HG03565 (cell line): ENCODE measurements around the gene MSLN.
A peak's percentile ranks its signal among the peaks of the same experiment; 100 is the strongest.
"Not testable (repeated sequence)": the region's sequence is repeated elsewhere in the genome, so short reads cannot be mapped to it uniquely, and the experiment has no call there.

ENCODE experiments used
- ATAC-seq: cut with Tn5 transposase; IDR thresholded peaks from one replicate; pipeline ENCODE4 v1.9.1; 2021; ENCODE audit warnings: mild to moderate bottlenecking, moderate library complexity; ENCODE audit not compliant: unreplicated experiment

Gene MSLN

DNA sequence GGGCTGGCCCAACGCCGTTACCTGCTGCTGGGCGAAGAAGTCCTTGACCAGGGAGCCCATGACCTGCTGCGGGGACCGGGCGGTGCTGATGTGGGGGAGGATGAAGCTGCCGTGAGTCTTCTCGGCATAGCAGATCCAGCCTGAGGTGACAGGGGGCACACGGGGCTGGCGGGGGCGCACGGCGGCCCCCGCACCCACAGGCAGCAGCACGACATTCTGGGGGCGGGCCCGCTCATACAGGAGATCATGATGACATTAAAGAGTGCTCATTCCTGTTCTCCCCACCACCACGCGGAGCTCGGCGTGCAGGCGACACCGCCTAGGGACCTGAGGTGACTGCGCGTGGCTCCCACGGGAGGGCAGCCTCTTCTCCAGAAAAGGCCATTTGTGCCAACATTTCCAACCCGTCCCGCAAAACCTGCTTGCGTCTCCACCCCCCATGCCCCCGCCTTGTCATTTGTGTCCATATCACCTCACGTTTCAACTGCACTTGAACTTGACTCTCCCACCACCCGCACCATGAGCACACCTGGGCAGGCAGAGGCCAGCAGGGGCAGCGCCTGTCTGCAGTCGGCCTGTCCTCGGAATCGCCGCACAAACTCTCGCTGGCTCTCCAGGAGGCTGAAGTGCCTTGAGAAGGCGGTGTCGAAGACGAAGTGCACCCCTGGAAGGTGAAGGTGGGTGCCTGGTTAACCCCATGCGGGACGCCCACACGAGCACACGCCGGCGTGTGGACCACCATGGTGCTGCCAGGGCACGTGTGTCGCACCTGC, 26.1 kb upstream of the MSLN start:
- no peak for ATAC-seq

DNA sequence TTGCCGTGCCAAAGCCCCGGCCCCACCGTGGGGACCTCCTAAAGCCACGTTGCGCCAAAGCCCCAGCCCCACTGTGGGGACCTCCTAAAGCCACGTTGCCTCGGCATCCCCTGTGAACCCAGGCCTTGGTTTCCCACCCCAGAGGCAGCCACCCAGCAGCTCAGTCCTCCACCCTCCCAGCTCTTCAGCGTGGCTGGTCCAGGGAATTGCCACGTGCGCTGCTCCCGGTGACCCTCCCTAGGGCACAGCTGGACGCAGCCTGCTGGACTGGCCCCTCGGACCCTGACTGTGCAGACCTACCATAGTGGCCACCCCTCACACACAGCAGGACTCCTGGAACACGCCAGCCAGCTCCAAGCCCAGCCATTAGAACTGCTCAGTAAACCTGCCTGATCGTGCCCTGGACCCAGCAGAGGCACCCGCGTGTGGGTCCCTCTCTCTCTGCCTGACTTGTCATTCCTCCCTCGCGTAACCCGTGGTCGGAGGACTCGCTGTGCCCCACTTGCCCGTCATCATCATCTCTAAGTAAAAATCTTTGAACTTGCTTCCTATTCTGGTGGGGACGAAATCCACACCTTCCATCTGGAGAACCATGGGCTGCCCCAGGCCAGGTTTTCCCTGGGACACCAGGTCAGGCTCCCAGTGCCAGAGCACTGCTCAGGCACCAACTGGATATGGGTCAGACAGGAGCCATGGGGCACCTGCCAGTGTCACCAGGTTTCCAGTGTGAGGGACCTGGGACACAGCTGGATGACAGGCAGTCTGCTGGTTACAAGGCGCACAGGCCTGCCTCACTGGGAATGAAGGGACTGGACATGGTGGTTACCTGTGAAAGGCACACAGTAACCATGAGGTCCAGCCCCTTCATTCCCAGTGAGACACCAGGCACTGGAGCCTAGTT, 25.3 kb upstream of the MSLN start:
- ATAC-seq, result no peak

DNA sequence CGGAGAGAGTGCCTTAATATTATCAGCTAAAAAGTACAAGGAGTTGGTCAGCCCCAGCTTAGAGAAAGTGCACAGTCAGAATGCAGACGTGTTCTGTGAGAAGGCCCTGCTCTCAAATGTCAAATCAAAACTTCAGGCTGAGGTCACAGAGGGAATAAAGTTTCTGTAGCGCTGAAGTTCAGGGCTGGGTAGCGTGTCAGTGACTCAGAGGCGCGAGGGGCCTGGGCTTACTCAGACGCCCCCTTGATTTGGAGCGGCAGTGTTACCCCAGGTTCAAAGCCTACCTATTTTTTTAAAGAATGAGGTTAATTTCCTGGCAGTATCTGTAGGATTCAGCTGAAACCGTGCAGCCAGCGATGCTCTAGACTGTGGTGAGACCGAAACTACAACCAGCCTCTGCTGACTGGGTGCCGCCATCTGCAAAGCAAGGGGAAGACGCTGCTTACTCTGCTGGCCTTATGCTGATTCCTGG, 24.5 kb upstream of the MSLN start:
- no peak for ATAC-seq

DNA sequence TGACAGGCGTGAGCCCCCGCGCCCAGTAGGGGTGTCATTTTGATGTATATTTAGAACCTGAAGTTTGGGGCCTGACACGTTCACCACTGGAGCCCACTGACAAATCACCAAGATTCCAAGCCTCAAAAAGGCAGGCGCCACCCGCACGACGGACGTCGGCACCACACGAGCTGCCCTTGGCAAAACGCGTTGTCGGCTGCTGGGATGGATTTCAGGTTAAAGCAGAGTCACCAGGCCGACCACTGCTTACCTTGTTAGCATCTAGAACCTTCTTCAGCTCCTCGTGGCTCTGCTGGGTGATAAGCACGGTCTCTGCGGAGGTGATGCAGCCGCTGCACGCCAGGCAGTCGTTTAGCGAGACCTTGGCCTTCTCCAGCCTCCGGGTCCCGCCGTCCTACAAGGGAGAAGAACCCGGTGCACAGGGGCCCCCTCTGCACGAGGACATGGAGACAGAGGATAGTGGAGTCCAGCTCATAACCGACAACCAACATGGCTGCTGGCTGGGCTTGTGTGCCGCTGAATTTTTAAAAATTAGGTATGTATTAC, 23.5 kb upstream of the MSLN start:
- no peak for ATAC-seq

DNA sequence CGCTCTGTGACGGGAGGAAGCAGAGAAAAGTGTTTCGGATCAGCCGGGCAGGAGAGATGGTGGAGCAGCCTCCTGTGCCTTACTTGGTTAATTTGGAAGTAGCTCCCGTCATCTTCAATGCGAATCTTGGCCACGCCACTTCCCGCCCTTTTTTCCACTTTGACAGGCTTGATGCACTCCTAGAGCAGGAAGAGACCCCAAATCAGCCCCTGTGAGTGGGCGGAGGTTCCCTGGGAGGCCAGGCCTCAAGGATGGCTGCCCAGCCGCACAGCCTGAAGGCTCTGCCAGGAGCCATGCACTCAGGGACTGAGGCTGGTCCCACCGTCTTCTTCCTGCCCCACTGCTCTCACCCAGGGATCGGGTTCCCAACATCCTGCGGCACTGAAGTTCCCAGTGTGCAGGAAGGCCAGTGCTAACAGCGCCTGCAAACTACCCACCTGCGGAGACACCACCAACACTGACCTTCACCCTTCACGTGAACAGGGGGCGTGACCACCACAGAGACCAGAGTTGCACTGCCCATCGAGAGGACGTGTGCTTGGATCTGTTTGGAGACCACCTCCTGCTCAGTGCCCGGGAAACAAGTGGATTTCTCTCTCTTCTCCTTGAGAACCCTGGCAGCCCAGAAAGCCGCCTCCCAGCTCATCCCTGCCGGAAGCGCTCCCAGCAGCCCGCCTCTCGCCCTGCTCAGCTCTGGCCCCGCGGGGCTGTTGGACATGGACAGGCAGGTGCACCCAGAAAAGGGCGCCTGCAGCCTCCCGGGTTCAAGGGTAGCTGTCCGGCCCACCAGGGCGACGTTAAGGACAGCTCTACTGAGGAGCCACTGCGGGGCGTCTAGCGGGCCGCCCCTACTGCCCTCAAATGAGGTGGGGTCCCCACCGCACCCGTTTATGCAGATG, 20.7 kb upstream of the MSLN start:
- ATAC-seq, result no peak

DNA sequence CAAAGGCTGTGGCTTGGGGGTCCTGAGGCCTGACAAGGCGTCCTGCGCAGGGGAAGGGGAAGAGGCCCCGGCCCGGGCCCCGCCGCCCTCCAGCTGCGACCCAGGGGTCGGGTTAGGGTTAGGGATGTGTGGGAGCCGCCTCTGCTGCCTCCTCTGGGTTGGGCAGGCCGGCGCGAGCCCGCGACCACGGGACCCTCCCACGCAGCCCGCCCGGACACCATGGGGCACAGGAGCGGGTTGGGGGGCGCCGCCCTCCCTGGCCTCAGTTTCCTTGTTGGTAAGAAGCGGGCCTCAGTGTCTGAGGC, 20.1 kb upstream of the MSLN start:
- peak; percentile 1 for ATAC-seq

DNA sequence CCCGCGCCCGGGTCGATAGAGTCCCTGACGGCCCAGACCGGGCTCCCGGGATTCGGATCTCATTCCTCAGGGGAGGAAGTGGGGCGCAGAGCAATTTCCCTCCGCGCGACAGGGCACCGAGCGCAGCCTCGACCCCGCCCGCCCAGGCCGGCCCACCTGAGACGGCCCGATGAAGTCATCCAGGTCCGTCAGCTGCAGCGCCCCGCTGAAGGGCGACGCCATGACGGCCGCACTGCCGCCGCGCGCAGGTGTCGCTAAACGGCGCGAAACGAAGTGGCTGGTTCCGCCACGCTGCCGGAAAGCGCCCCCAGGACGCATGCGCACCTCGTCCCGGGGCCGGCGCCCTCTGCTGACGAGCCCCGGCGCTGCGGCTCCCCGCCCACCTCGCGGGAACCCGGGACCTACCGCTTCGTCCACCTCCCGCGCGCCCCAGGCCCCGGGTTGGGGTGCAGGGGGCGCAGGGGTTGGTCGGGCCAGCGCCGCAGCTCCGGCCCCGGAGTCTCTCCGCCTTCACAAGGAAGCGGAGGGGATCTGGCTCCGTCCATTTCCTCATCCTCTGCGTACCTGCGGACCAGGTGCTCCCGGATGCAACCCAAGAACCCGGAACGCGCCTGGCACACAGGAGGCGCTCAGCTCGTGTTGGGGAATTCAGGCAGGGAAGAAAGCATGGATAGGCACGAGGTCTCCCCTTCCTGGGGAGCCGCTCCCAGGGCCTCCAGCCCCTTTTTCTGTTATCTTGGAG, 19.6 kb upstream of the MSLN start, which contains the start of gene CIAO3:
Gene CIAO3, minus strand, starts transcription at position 234 of the 742 bp plus-strand sequence. Its CDS starts 12 bp downstream, at position 222.
- peak; percentile 70 for ATAC-seq

DNA sequence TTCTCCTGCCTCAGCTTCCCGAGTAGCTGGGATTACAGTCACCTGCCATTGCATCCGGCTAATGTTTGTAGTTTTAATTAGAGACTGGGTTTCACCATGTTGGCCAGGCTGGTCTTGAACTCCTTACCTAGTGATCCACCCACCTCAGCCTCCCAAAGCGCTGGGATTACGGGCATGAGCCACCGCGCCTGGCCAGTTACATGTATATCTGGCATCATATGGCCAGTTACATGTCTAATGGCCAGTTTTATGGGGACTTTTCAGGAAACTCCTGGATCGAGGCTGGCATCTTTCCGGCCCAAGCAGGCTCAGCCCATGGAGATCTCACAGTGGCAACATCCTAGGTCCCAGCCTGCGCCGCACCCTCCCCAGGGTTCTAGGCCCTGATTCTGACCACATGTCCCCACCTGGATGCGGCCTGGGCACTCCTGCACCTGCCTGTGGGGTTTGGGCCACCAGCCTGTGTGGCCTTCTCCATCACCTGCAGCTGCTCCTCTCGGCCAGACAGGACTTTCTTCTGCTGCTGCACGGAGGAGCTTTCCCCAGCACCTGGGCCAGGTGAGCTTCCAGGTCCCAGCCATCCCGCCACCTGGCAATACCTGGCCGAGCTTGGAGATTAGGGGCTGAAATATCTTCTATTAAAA, 18.4 kb upstream of the MSLN start:
- no peak for ATAC-seq

DNA sequence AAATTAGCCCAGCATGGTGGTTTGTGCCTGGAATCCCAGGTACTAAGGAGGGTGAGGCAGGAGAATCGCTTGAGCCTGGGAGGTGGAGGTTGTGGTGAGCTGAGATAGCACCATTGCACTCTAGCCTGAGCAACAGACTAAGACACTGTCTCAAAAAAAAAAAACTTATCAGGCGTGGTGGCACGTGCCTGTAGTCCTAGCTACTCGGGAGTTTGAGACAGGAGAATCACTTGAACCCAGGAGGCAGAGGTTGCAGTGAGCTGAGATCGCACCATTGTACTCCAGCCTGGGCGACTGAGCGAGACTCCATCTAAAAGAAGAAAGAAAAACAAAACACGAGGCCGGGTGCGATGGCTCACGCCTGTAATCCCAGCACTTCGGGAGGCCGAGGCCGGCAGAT, 17.6 kb upstream of the MSLN start:
- ATAC-seq, result not testable (repeated sequence)

DNA sequence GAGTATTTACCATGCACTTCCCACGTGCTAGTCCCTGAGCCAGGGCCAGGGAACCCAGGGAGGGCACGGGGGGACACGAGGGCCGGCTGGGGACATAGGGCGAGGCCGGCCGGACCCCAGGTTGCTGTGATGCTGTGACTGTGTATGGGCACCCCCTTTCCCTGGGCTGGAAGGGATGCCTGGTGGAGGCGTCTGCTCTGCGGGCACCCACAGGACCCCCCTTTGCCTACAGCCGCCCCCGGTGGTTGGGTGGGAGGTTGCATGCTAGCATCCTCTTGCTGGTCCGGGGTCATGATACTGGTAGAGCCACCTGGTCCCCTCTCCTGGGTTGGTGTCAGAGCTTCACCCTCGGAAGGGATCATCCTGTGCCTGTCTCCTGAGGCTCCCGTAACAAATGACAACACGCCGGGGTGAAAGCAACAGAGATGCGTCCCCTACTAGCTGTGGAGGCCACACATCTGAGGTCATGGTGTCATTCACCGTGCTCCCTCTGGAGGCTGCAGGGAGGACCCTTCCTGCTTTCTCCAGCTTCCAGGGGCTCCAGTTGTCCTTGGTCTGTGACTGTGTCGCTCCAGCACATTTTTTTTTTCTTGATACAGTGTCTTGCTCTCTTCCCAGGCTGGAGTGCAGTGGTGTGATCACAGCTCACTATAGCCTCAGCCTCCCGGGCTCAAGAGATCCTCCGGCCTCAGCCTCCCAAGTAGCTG, 16.6 kb upstream of the MSLN start:
- no peak for ATAC-seq

DNA sequence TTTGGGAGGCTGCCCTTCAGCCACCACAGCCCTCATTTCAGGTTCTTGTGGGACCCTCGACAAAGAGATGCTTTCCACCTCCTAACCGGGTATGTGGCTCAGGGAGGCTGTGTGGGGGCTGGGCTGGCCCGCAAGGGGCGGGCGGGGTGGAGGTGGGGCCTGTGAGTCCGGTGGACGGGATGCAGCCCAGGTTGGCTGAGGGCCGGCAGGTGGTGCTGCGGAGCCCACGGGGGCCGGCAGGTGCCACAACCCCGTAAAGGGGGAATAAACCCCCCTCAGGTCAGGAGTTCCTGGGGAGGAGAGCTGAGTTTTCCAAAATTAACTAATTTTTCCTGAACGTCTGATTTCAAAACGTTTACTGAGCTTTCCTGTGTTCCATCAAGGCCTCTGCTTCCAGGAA, 14.8 kb upstream of the MSLN start:
- ATAC-seq, result no peak

DNA sequence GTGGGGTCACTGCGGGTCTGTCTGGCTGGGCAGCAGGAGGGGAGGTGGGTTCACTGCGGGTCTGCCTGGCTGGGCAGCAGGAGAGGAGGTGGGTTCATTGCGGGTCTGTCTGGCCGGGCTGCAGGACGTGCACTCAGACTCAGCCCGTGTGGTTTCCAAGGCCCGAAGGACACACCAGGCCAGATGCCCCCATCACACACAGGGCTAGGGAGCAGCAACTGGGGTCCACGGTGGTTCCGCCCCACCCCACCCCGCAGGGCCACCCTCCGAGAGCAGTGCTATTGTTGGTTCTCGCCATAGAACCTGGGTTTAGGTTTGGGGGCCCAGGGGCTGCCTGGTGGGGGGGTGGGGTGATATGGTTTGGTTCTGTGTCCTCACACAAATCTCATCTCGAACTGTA, 13.9 kb upstream of the MSLN start:
- ATAC-seq, result no peak

DNA sequence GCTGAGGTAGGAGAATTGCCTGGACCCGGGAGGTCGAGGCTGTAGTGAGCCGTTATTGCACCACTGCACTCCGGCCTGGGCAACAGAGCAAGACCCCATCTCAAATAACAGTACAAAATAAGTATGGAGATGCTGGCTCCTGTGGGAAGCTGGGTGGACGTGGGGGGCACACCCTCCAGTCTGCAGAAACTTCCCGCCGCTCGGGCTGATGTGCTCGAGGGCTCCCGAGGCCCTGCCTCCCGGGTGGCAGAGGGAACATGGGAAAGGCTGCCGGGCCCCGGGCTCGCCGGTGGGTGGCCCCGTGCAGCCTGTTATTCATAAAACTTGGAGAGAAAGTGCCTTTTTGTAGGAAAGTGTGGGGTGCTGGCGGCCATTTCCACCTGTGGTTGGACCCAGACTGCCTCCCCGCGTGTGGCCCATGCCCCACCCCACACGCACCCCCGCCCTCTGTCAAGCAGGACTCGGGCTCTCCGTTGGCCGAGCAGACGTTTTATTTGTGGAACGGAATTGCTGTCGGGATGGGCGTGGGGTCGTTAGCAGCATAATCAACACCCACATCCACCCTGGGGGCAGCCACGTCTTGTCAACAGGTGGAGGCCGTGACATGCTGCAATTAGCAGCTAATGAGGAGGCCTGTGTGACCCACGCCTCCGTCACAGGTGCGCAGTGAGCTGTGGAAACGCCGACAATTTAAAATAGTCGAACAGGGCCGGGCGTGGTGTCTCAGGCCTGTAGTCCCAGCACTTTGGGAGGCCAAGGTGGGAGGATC, 12.4 kb upstream of the MSLN start:
- ATAC-seq, result no peak

DNA sequence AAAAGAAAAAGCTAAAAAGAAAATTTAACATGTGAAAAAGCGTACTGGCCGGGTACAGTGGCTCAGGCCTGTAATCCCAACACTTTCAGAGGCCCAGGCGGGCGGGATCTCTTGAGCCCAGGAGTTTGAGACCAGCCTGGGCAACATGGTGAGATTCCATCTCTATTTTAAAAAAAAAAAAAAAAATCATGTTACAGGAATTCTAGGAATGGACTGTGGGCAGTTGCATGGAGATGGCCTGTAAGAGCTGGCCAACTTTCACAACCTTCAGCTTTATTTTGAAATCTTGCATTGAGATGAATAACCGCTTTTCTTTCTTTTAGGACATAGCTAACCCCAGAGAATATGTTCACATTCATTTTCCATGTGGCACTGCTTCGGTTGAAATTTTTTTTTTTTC, 11.5 kb upstream of the MSLN start:
- no peak for ATAC-seq

DNA sequence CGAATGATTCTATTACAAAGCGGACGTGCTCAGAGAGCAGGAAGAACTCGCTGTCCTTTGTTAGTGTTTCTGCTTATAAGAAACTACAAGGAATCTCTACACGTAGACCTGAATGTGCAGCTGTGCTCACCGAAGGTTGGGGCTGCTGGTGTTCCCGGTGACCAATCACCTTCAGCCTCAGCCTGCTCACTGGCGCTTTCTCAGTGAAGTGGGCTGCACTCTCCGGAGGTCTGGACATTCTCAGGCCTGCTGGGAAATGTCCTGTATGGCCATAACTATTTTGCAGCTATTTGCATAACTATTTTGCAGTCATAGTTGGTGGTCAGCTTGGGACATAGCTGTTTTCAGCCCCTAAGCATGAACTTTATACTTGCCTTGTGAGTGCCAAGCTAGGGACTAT, 10.0 kb upstream of the MSLN start:
- ATAC-seq, result no peak

DNA sequence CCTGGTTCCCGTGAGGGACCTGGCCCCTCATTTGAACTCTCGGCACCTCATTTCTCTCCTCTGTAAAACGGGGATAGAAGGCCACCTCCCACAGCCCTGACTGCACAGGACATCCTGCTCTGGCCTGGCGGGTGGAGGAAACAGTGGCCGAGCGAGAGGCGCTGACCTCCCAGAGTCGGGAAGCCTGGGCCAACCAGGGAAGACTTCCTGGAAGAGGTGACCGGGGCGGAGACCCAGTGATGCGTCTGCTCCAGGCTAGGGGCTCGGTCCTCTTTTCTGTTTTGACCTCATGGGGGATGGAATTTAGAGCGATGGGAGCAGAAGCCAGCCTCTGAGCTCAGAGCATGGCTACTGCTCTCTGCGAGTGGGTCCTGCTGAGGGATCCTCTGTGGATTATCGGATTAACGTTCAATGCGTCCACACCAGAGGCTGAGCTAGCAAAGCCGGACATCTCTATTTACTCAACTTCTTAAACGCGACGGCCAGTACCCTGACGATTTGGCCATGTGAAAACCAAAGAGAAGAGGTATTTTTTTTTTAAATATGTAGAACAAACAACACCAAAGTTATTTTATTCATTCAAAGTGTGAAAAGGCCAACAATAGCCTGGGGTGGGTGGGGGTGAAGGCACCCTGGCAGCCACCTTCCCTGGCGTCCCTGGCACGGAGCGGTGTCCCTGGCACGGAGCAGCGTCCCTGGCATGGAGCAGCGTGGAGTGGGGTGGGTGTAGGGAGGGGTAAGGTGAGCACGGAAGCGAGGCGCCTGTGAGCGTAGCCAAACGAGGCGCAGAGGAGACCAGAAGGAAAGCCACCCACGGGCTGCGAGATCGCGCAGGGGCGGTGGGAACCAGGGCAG, 9.2 kb upstream of the MSLN start:
- ATAC-seq, result no peak

DNA sequence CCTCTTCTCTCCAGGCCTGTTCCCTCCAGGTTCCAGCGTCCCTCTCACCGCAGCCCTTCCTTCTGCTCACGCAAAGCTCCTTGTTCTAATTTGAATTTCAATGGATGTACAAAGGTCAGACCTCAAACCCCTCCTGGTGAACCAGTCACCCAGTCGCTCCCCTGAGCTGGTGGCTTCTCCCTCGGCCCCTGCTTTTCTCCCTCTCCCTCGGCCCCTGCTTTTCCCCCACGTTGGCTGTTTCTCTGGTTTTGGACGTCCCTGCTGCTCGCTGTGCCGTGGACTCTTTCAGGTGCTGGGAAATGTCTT, 8.6 kb upstream of the MSLN start:
- ATAC-seq, result no peak
